ENCODE data around the gene NDUFC2. TPM values are rescaled to one million over a fixed set of nuclear protein-coding genes. Genes with fewer than 3 reads are reported as not detected.
A peak's percentile ranks its signal among the peaks of the same experiment; 100 is the strongest.
"Not testable (repeated sequence)": the region's sequence is repeated elsewhere in the genome, so short reads cannot be mapped to it uniquely, and the experiment has no call there.

NDUFC2 gene
- total RNA-seq, 1 donor from 2014 or later = 64.8 TPM

DNA sequence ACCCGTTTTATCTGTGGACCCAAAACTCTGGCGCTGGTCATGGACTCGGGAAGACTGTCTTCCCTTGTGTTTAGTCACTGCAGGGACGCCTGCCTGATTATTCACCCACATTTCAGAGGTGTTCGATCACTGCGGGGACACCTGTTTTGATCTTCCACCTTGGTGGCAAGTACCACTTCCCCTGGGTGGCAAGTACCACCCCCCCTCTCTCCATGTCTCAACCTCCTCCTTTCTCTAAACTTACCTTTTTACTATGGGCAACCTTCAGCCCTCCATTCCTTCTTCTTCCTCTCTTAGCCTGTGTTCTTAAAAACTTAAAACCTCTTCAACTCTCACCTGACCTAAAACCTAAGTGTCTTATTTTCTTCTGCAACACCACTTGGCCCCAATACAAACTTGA lies 1.9 kb upstream of the NDUFC2 start:
- Histone ChIP-seq H3K4me3 (ENCODE audit: low read depth, low read length) (no peak overlapping the region), H3K27me3 (ENCODE audit: control insufficient read depth, insufficient read depth, low read length) (no peaks in the 10 kb centered on the region), H3K36me3 (ENCODE audit: control insufficient read depth, insufficient read depth, low read length) (peaks cover 2% of the 10 kb centered on the region)
- DNase-seq (ENCODE audit: low read depth) = no peak
- no peak for FAIRE-seq
- TF ChIP-seq, protein P1, sequence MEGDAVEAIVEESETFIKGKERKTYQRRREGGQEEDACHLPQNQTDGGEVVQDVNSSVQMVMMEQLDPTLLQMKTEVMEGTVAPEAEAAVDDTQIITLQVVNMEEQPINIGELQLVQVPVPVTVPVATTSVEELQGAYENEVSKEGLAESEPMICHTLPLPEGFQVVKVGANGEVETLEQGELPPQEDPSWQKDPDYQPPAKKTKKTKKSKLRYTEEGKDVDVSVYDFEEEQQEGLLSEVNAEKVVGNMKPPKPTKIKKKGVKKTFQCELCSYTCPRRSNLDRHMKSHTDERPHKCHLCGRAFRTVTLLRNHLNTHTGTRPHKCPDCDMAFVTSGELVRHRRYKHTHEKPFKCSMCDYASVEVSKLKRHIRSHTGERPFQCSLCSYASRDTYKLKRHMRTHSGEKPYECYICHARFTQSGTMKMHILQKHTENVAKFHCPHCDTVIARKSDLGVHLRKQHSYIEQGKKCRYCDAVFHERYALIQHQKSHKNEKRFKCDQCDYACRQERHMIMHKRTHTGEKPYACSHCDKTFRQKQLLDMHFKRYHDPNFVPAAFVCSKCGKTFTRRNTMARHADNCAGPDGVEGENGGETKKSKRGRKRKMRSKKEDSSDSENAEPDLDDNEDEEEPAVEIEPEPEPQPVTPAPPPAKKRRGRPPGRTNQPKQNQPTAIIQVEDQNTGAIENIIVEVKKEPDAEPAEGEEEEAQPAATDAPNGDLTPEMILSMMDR (IDR thresholded peaks at IDR 0.05; ENCODE audit: insufficient read depth, low read length, severe bottlenecking) = no peak

DNA sequence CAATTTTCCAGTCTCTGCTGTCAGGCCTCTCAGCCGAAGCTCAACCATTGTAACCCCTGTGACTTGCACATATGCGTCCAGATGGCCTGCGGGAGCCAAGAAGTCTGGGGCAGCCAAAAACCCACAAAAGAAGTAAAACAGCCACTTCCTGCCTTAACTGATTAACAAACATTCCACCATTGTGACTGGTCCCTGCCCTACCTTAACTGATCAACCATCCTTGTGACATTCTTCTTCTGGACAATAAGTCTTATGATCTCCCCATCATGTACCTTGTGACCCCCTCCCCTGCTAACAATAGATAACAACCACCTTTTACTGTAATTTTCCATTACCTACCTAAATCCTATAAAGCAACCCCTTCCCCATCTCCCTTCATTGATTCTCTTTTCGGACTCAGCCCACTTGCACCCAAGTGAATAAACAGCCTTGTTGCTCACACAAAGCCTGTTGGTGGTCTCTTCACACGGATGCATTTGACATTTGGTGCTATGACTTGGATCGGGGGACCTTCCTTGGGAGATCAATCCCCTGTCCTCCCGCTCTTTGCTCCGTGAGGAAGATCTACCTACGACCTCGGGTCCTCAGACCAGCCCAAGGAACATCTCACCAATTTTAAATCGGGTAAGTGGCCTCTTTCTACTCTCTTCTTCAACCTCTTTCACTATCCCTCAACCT lies 1.3 kb upstream of the NDUFC2 start:
- Histone ChIP-seq H3K36me3 (ENCODE audit: control insufficient read depth, insufficient read depth, low read length) (peaks cover 2% of the 10 kb centered on the region), H3K27me3 (ENCODE audit: control insufficient read depth, insufficient read depth, low read length) (no peaks in the 10 kb centered on the region), H3K4me3 (ENCODE audit: low read depth, low read length) (no peak overlapping the region)
- FAIRE-seq (no peak), DNase-seq (ENCODE audit: low read depth) (no peak)
- TF ChIP-seq, protein P1 (IDR thresholded peaks at IDR 0.05; ENCODE audit: insufficient read depth, low read length, severe bottlenecking) = no peak

DNA sequence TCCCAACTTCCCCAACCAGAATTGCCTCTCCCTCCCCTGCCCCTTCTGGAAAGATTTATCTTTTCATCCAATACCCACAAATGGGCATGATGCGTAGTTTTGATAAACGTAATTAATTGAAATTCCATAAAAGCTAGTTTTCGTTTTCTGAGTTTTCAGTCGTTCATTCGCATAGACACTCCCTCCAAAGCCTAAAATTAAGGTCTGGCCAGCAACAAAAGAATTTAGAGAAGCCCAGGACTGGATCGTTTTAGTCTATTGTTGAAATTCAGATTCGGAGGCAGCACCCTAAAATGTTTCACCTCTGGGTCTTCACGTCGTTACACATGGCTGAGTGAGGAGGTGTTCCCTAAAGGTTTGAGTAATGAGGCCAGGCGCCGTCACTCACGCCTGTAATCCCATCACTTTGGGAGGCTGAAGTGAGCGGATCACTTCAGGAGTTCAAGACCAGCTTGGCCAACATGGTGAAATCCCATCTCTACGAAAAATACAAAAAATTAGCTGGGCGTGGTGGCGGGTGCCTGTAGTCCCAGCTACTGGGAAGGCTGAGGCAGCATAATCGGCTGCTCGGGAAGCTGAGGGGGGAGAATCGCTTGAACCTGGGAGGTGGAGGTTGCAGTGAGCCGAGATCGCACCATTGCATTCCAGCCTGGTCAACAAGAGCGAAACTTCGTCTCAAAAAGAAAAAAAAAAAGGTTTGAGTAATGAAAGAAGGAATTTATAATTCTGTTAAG lies 589 bp upstream of the NDUFC2 start:
- Histone ChIP-seq H3K36me3 (ENCODE audit: control insufficient read depth, insufficient read depth, low read length) (peaks cover 3% of the 10 kb centered on the region), H3K4me3 (ENCODE audit: low read depth, low read length) (peak overlapping the region; percentile 78), H3K27me3 (ENCODE audit: control insufficient read depth, insufficient read depth, low read length) (no peaks in the 10 kb centered on the region)
- no peak for FAIRE-seq
- DNase-seq (ENCODE audit: low read depth) = peak; percentile 12
- TF ChIP-seq, protein P1 (IDR thresholded peaks at IDR 0.05; ENCODE audit: insufficient read depth, low read length, severe bottlenecking) = no peak

DNA sequence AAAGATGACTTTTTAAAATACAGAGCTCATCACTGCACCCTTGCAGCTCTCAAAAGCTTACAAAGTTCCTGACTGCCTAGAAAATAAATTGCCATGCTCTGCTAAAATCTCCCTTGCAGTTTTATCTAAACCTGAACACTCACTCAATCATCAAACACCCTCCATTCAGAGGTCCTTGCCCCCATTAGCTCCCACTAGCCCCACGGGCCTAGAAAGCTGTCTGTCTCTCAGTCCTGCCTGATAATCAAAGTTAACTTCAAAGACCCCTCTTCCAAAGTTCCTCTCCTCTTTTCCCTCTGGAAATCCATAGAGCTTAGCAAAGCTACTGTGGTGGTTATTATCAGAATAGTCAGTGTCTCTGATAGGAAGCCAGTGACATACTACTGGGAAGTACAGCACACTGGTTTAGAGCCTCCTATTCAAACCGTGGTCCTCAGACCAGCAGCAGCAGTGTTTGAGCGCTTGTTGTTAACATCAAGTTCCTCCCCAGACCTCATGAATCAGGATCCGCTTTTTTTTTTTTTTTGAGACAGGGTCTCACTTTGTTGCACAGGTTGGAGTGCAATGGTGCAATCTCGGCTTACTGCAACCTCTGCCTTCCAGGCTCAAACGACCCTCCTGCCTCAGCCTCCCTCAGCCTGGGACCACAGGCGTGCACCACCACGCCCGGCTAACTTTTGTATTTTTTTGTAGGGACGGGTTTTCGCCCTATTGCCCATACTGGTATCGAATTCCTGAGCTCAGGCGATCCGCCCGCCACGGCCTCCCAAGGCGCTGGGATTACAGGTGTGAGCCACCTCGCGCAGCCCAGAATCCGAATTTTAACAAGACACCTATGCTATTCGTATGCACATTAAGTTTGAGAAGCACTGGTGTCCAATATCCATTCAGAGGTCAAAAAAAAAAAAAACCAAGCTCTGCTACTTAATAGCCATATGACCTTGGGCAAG lies 1.2 kb downstream of the NDUFC2 start:
- H3K4me3 ChIP-seq (ENCODE audit: low read depth, low read length) = peak overlapping the region; percentile 78
- DNase-seq (ENCODE audit: low read depth) (no peak), FAIRE-seq (no peak)
- H3K27me3 ChIP-seq (ENCODE audit: control insufficient read depth, insufficient read depth, low read length) = no peaks in the 10 kb centered on the region
- H3K36me3 ChIP-seq (ENCODE audit: control insufficient read depth, insufficient read depth, low read length) = peaks cover 3% of the 10 kb centered on the region
- TF ChIP-seq, protein P1 (IDR thresholded peaks at IDR 0.05; ENCODE audit: insufficient read depth, low read length, severe bottlenecking) = no peak

DNA sequence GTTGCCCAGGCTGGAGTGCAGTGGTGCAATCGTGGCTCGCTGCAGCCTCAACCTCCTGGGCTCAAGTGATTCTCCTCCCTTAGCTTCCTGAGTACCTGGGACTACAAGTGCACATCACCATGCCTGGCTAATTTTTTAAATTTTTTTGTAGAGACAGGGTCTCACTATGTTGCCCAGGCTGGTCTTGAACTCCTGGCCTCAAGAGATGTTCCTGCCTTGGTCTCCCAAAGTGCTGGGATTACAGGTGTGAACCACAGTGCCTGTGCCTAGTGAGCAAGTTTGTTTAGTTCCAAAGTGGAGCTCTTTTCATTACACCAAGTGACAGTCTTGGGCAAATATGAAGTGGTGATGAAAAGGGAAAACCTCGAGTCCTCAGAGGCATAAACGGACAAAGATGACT lies 2.1 kb downstream of the NDUFC2 start:
- H3K36me3 ChIP-seq (ENCODE audit: control insufficient read depth, insufficient read depth, low read length); DNase-seq (ENCODE audit: low read depth); H3K4me3 ChIP-seq (ENCODE audit: low read depth, low read length); FAIRE-seq; H3K27me3 ChIP-seq (ENCODE audit: control insufficient read depth, insufficient read depth, low read length): not testable (repeated sequence)

All from bronchial epithelial cell (primary cell).